HCT116 (cell line): ENCODE results near the gene CRY1.

Experiments used
- CEBPB ChIP-seq: IDR thresholded peaks from 2 replicates; pipeline ENCODE4 v1.6.1; 2012; ENCODE audit warnings: low read depth
- CTCF ChIP-seq, 3 experiments: fragments of 200-600 bp in 1 of 3; sonication (generic) in 1 of 3; IDR thresholded peaks in 2 of 3; conservative IDR thresholded peaks in 1 of 3; 2 replicates each; pipeline ENCODE4 v1.5.1; 2012 to 2017; ENCODE audit warnings: low read depth in 2 of 3, low read length in 2 of 3, antibody characterized with exemption in 1 of 3, borderline replicate concordance in 1 of 3, control low read depth in 1 of 3, mild to moderate bottlenecking in 1 of 3, mixed read lengths in 1 of 3, mixed run types in 1 of 3, moderate library complexity in 1 of 3; ENCODE audit not compliant: insufficient read depth in 1 of 3
- MAX ChIP-seq: IDR thresholded peaks from 2 replicates; pipeline ENCODE4 v1.6.1; 2012
- POLR2A ChIP-seq: IDR thresholded peaks from 2 replicates; pipeline ENCODE4 v1.7.0; 2011; ENCODE audit warnings: borderline replicate concordance; ENCODE audit not compliant: insufficient read depth, insufficient read length; ENCODE audit errors: extremely low read depth
- RAD21 ChIP-seq: IDR thresholded peaks from 2 replicates; pipeline ENCODE4 v1.6.1; 2012; ENCODE audit warnings: low read depth, mild to moderate bottlenecking
- SP1 ChIP-seq: IDR thresholded peaks from 2 replicates; pipeline ENCODE4 v1.6.1; 2012; ENCODE audit warnings: low read depth

- TF ChIP-seq RAD21 (no peak), CTCF (IDR thresholded peaks at IDR 0.05 in 2 of 3, conservative IDR thresholded peaks at IDR 0.05 in 1 of 3; ENCODE audit: borderline replicate concordance in 1 of 3, insufficient read depth in 1 of 3, low read depth in 2 of 3, low read length in 2 of 3) (no peak), POLR2A (no peak), SP1 (no peak), CEBPB (no peak), MAX (no peak)
These were observed 6.6 kb upstream of the CRY1 start for GRCh38 chr12:107099917-107100316.
